Omental fat pad (tissue), 4 donors: ENCODE data around the gene GGACT. TPM values are rescaled to one million over a fixed set of nuclear protein-coding genes. Genes with fewer than 3 reads are reported as not detected.

Source experiments
- ATAC-seq: fragments of 150-250 bp; one replicate; pipeline ENCODE4 v1.9.1; 2016; ENCODE audit warnings: mild to moderate bottlenecking, moderate library complexity; ENCODE audit not compliant: low FRiP score
- DNase-seq: peaks from one replicate; pipeline ENCODE4 v3.0.0-alpha.2; 2019; ENCODE audit warnings: low spot score
- CTCF ChIP-seq, 3 donors: fragments of 450-650 bp; IDR thresholded peaks; one replicate each; pipeline ENCODE4 v1.5.1; 2016 to 2017; ENCODE audit warnings: antibody characterized with exemption in 3 of 3, mild to moderate bottlenecking in 3 of 3, moderate library complexity in 2 of 3
- total RNA-seq, 4 donors: library from RNA; depleted of rRNA; stranded (reverse); fragments of >200 nt; gene quantifications; one replicate each; pipeline ENCODE4 v1.1.0, GENCODE V29; 2016

GGACT gene
- total RNA-seq, 4 donors from 2014 or later = 2.6 to 4.6 (median 3.1) TPM

GRCh38 chr13:100601716-100602115, 13.1 kb upstream of the GGACT start:
- ATAC-seq = no peak
- no peak for DNase-seq
- TF ChIP-seq CTCF (IDR thresholded peaks at IDR 0.05) = no peak

GRCh38 chr13:100600915-100601314, 12.3 kb upstream of the GGACT start:
- no peak for TF ChIP-seq CTCF (IDR thresholded peaks at IDR 0.05)
- DNase-seq = no peak
- ATAC-seq = no peak

GRCh38 chr13:100600461-100600860, 11.9 kb upstream of the GGACT start:
- no peak for TF ChIP-seq CTCF (IDR thresholded peaks at IDR 0.05)
- ATAC-seq (no peak), DNase-seq (no peak)

GRCh38 chr13:100597253-100597652, 8.7 kb upstream of the GGACT start:
- no peak for TF ChIP-seq CTCF (IDR thresholded peaks at IDR 0.05)
- ATAC-seq = no peak
- DNase-seq = no peak

- ATAC-seq (no peak), DNase-seq (no peak)
- no peak for TF ChIP-seq CTCF (IDR thresholded peaks at IDR 0.05)
These were observed 7.9 kb upstream of the GGACT start for GRCh38 chr13:100596516-100596915.

- ATAC-seq (no peak), DNase-seq (no peak)
- TF ChIP-seq CTCF (IDR thresholded peaks at IDR 0.05) = no peak
These were observed 6.1 kb upstream of the GGACT start for GRCh38 chr13:100594731-100595130.

GRCh38 chr13:100594255-100594654, 5.7 kb upstream of the GGACT start:
- ATAC-seq = no peak
- TF ChIP-seq CTCF (IDR thresholded peaks at IDR 0.05) = no peak

More at GRCh38 chr13:100594255-100594654, 5.7 kb upstream of the GGACT start:
- DNase-seq = no peak
